ENCODE data around the gene TSC22D4. TPM values are rescaled to one million over a fixed set of nuclear protein-coding genes. Genes with fewer than 3 reads are reported as not detected.

Gene TSC22D4
- polyA plus RNA-seq, 1 donor from 2014 or later: 2.1 TPM

GRCh38 chr7:100438172-100438571 is 40.8 kb downstream of the TSC22D4 start:
- Histone ChIP-seq H3K9me3 (ENCODE audit: low read length) (no peaks in the 10 kb centered on the region), H3K27ac (ENCODE audit: low read length) (no peak overlapping the region)

More at GRCh38 chr7:100438172-100438571, 40.8 kb downstream of the TSC22D4 start:
- no peaks in the 10 kb centered on the region for H4K20me1 ChIP-seq (ENCODE audit: insufficient read depth)
- no peaks in the 10 kb centered on the region for H3K36me3 ChIP-seq (ENCODE audit: insufficient read depth, low read length)
- no peak overlapping the region for H3K4me2 ChIP-seq (ENCODE audit: low read length)
- H3F3A ChIP-seq (ENCODE audit: insufficient read depth, low read length, poor library complexity, severe bottlenecking): no peaks in the 10 kb centered on the region
- no peaks in the 10 kb centered on the region for H3K27me3 ChIP-seq (ENCODE audit: insufficient read depth, low read depth, low read length)
- peaks cover 7% of the 10 kb centered on the region for H3K79me2 ChIP-seq (replicated peaks; ENCODE audit: insufficient read depth, low read length)
- H3K9me2 ChIP-seq (ENCODE audit: insufficient read depth, low read length): no peaks in the 10 kb centered on the region
- no peak overlapping the region for H3K9ac ChIP-seq (ENCODE audit: low read length)
- H3K4me3 ChIP-seq (ENCODE audit: low read length): no peak overlapping the region
- TF ChIP-seq TAF1 (IDR thresholded peaks at IDR 0.05; ENCODE audit: low read depth): no peak
- no peak for TF ChIP-seq SMC3 (conservative IDR thresholded peaks at IDR 0.05; ENCODE audit: poor library complexity)
- no peak for TF ChIP-seq MXI1 (conservative IDR thresholded peaks at IDR 0.05; ENCODE audit: poor library complexity, severe bottlenecking)
- TF ChIP-seq CTCF (IDR thresholded peaks at IDR 0.05; ENCODE audit: poor library complexity, severe bottlenecking): no peak
- TF ChIP-seq RAD21 (conservative IDR thresholded peaks at IDR 0.05): no peak
- no peak for TF ChIP-seq EP300 (conservative IDR thresholded peaks at IDR 0.05; ENCODE audit: poor library complexity, severe bottlenecking)
- TF ChIP-seq POLR2AphosphoS5 (IDR thresholded peaks at IDR 0.05): no peak
- no peak for TF ChIP-seq EZH2 (IDR thresholded peaks at IDR 0.05; ENCODE audit: borderline replicate concordance, insufficient read depth, low read length, poor library complexity, severe bottlenecking)
- no peak for TF ChIP-seq REST (IDR thresholded peaks at IDR 0.05; ENCODE audit: borderline replicate concordance)
- no peak overlapping the region for H2AFZ ChIP-seq (ENCODE audit: low read depth, low read length)
